Left lung (tissue), 10 donors: ENCODE measurements around the gene EEPD1. TPM values are rescaled to one million over a fixed set of nuclear protein-coding genes. Genes with fewer than 3 reads are reported as not detected.

ENCODE experiments used
- ATAC-seq: fragments of 200-7000 bp; cut with Tn5 transposase; one replicate; pipeline ENCODE4 v1.9.1; 2020; ENCODE audit warnings: moderate library complexity
- DNase-seq, 4 donors: peaks; one replicate each; pipeline ENCODE4 v3.0.0-alpha.2; 2013 to 2020
- H3K27ac ChIP-seq, 2 donors: fragments of 200-600 bp; sonication (generic) in 1 of 2; one replicate each; pipeline versions ENCODE4 v1.5.0 to v1.8.0; 2020 to 2021
- H3K27me3 ChIP-seq, 2 donors: fragments of 200-600 bp; sonication (generic) in 1 of 2; one replicate each; pipeline versions ENCODE4 v1.5.0 to v1.8.0; 2020 to 2021
- H3K36me3 ChIP-seq, 2 donors: fragments of 200-600 bp; sonication (generic) in 1 of 2; one replicate each; pipeline versions ENCODE4 v1.5.0 to v1.8.0; 2020 to 2021
- H3K4me1 ChIP-seq, 2 donors: fragments of 200-600 bp; one replicate each; pipeline ENCODE4 v1.8.0; 2021
- H3K4me3 ChIP-seq, 2 donors: fragments of 200-600 bp; sonication (generic) in 1 of 2; one replicate each; pipeline versions ENCODE4 v1.5.0 to v1.8.0; 2020 to 2021; ENCODE audit warnings: mild to moderate bottlenecking in 1 of 2
- H3K9me3 ChIP-seq, 2 donors: fragments of 200-600 bp; sonication (generic) in 1 of 2; one replicate each; pipeline versions ENCODE4 v1.5.0 to v1.8.0; 2020 to 2021
- CTCF ChIP-seq, 2 donors: fragments of 200-600 bp; sonication (generic) in 1 of 2; IDR thresholded peaks; one replicate each; pipeline versions ENCODE4 v1.5.0 to v1.8.0; 2021; ENCODE audit warnings: antibody characterized with exemption in 2 of 2
- intact Hi-C, 2 donors: fragments of 100-400 bp; cut with DNase I; formaldehyde crosslinking; loops; one replicate each; pipeline versions ENCODE4 v1.11.2 to v1.14.2; 2022
- polyA plus RNA-seq, 6 donors: library from polyadenylated mRNA; unstranded; fragments of 120-200 nt; gene quantifications; one replicate each; pipeline ENCODE4 v1.2.1, GENCODE V29; 2013; ENCODE audit not compliant: insufficient read length in 6 of 6
- total RNA-seq, 2 donors: library from RNA; stranded (reverse); fragmentation: NEBNext Ultra II Directional; extraction: Animal tissue kit (Norgen Biotek cat#: 25700); gene quantifications; one replicate each; pipeline ENCODE4 v1.2.1, GENCODE V29; 2021
- donor health status: DM: no; HTN: yes; CAD: no.
- donor health status: DM: no; HTN: no; CAD: no.

EEPD1 gene
- total and polyA plus RNA-seq, 8 donors = 7.8 to 22.8 (median 19.0) TPM

DNA sequence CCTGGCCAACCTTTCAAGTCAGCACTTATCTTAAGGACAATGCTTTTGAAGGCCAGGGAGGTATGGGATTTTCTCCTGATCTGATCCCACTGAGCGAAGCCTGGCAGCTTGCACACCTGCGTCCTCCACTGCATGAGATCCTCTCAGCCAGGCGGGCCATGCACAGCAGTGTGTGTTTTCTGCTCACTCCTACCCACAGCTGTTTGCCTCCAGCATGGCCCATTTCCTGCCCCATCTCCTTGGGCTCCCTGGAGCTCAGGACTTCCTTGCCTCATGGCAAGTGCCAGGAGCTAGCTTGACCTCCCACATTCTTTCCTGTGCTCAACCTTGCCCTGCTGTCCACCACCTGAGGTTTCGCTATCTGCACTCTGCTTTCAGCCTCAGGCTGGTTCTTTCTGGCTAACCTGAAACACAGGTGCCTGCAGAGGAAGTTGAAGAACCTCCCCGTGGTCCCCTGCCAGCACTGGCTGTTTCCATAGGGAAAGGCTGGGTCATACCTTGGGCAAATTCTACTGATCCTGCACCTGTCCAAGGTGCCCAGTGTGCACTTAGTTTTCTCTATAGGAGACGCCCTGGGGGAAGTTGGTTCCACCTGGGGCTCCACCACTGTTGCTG lies 43.9 kb upstream of the EEPD1 start:
- H3K27me3 ChIP-seq = no peaks in the 10 kb centered on the region
- DNase-seq (no peak), ATAC-seq (no peak)
- no peak overlapping the region for H3K27ac ChIP-seq
- H3K4me1 ChIP-seq = peaks cover 0 to under 1% of the 10 kb centered on the region in 2 donors
- H3K9me3 ChIP-seq = peaks cover 0 to 2% of the 10 kb centered on the region in 2 donors
- intact Hi-C loops = no loop called here
- no peak for TF ChIP-seq CTCF (IDR thresholded peaks at IDR 0.05)
- no peak overlapping the region for H3K4me3 ChIP-seq
- H3K36me3 ChIP-seq = no peaks in the 10 kb centered on the region

- H3K27ac ChIP-seq = no peak overlapping the region
- no peak for ATAC-seq
These were observed 42.5 kb upstream of the EEPD1 start for GRCh38 chr7:36110584-36110983.

GRCh38 chr7:36112969-36113368 lies 40.1 kb upstream of the EEPD1 start:
- intact Hi-C loops = no loop called here
- TF ChIP-seq CTCF (IDR thresholded peaks at IDR 0.05) = no peak
- ATAC-seq = no peak

More at GRCh38 chr7:36110584-36110983, 42.5 kb upstream of the EEPD1 start:
- no peak for DNase-seq
- Histone ChIP-seq H3K36me3 (no peaks in the 10 kb centered on the region), H3K4me1 (peaks cover 3 to 6% of the 10 kb centered on the region in 2 donors), H3K9me3 (peaks cover 0 to 2% of the 10 kb centered on the region in 2 donors), H3K27me3 (no peaks in the 10 kb centered on the region), H3K4me3 (no peak overlapping the region)
- intact Hi-C loops = no loop called here
- no peak for TF ChIP-seq CTCF (IDR thresholded peaks at IDR 0.05)

DNA sequence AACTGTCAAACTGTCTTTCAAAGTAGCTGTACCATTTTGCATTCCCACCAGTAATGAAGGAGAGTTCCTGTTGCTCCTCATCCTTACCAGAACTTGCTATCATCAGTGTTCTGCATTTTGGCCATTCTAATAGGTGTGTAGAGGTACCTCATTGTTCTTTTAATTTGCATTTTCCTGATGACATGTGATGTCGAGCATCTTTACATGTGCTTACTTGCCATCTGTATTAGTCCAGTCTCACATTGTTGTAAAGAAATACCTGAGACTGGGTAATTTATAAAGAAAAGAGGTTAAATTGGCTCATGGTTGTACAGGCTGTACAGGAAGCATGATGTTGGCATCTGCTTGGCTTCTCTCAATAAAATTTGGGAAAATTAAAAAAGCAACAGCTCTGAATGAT lies 38.7 kb upstream of the EEPD1 start:
- Histone ChIP-seq H3K9me3 (no peaks in the 10 kb centered on the region), H3K36me3 (no peaks in the 10 kb centered on the region), H3K4me3 (no peak overlapping the region), H3K27ac (no peak overlapping the region), H3K4me1 (peaks cover 13 to 39% of the 10 kb centered on the region in 2 donors), H3K27me3 (no peaks in the 10 kb centered on the region)
- DNase-seq (no peak), ATAC-seq (no peak)
- intact Hi-C loops = no loop called here
- TF ChIP-seq CTCF (IDR thresholded peaks at IDR 0.05) = no peak

More at GRCh38 chr7:36112969-36113368, 40.1 kb upstream of the EEPD1 start:
- peaks cover 0 to under 1% of the 10 kb centered on the region in 2 donors for H3K9me3 ChIP-seq
- no peaks in the 10 kb centered on the region for H3K36me3 ChIP-seq
- peaks cover 13 to 25% of the 10 kb centered on the region in 2 donors for H3K4me1 ChIP-seq
- no peak overlapping the region for H3K27ac ChIP-seq
- no peaks in the 10 kb centered on the region for H3K27me3 ChIP-seq
- DNase-seq = no peak
- no peak overlapping the region for H3K4me3 ChIP-seq

GRCh38 chr7:36115448-36116321 lies 37.4 kb upstream of the EEPD1 start:
- intact Hi-C loops = no loop called here
- TF ChIP-seq CTCF (IDR thresholded peaks at IDR 0.05) = no peak
- DNase-seq = peak in 3 of 4 donors; percentile 16 to 84 (median 78)
- Histone ChIP-seq H3K27ac (peak overlapping the region in 1 of 2 donors; percentile 34), H3K4me3 (no peak overlapping the region), H3K4me1 (peaks cover 13 to 52% of the 10 kb centered on the region in 2 donors), H3K27me3 (no peaks in the 10 kb centered on the region), H3K9me3 (no peaks in the 10 kb centered on the region), H3K36me3 (no peaks in the 10 kb centered on the region)
- peak; percentile 78 for ATAC-seq
